Eye (tissue), 1 donor: ENCODE data around the gene CCDC138.

Experiments
- DNase-seq: peaks from one replicate; pipeline ENCODE4 v3.0.0-alpha.2; 2015

CCDC138 gene

GRCh38 chr2:108829578-108830310, 43.2 kb downstream of the CCDC138 start:
- DNase-seq: peak; percentile 8

DNA sequence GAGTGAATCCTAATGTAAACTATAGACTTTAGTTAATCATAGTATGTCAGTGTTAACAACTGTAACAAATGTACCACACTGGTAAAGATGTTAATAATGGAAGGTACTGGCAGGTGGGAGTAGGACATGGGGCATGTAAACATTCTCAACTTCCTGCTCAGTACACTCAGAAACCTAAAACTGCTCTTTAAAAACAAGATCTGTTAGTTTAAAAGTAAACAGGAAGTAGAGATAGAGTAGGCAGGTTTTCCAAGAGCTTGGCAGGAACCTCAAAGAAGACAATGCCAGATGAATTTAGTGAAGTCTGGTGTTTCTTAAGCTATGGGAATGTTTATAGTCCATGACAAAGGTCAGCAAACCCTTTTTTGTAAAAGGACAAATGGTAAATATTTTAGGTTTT, 46.6 kb downstream of the CCDC138 start:
- no peak for DNase-seq

GRCh38 chr2:108834620-108835019, 48.0 kb downstream of the CCDC138 start:
- DNase-seq: no peak

- DNase-seq: no peak
Observed at GRCh38 chr2:108835040-108835439, 48.5 kb downstream of the CCDC138 start.

DNA sequence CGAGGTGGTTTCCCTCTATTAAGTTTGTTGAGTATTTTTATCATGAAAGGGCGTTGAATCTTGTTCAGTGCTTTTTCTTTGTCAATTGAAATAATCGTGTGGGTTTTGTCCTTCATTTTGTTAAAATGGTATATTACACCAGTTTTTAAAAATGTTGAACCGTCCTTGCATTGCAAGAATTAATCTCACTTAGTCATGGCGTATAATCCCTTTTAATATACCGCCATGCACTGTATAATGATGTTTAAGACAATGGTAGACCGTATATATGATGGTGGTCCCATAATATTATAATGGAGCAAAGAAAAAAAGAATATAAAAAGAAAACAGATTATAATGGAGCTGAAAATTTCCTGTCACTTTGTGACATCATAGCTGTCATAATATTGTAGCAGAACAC, 50.6 kb downstream of the CCDC138 start:
- DNase-seq: no peak

DNA sequence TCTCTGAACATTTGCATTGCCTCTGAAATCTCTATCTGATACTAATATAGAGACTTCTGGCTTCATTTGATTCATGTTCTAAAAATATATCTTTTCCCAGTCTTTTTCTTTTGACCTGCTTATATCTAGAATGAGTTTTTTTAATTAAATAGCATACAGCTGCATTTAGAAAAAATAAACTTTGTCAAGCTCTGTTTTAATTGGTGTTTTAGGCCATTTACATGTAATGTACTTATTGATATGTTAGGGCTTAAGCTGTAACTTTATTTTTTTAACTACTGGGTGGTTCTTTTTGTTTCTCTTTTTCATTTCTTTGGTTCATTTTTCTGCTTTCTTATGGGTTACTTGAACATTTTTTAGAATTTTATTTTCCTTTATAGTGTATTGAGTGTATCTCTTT, 54.9 kb downstream of the CCDC138 start:
- no peak for DNase-seq

DNA sequence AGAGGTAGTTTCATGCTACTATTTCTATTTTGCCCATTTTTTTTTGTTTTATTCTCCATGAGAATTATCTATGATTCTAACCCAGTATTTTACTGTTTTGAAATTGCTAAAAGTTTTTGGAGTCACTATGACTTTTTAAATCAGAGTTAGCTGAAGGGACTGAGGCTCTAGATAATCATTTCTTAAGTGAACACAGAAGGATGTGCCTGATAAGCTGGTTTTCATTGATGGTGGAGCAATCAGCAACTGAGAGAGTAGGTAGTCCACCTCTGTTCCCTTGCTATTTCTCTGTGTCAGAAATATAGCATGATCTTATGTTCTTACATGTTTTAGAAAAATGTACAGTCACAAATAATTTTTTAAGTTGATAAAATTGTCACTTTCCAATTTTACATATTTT, 59.4 kb downstream of the CCDC138 start:
- no peak for DNase-seq

DNA sequence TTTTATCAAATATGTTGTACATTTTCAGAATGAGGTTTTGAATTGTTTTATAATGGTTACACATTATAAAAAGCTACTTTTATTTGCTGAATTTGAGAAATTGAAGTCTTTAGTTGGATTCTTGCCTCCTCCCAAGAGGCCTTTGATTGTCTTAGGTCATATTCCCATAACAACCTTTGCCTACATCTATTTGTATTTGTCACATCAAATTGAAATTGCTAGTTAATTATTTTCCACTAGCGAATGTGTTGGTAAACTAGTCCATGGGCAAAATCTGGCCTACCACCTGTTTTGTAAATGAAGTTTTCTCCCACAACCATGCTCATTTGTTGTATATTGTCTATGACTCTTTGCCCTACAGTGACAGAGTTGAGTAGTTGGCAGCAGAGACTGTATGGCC, 60.4 kb downstream of the CCDC138 start:
- no peak for DNase-seq

DNA sequence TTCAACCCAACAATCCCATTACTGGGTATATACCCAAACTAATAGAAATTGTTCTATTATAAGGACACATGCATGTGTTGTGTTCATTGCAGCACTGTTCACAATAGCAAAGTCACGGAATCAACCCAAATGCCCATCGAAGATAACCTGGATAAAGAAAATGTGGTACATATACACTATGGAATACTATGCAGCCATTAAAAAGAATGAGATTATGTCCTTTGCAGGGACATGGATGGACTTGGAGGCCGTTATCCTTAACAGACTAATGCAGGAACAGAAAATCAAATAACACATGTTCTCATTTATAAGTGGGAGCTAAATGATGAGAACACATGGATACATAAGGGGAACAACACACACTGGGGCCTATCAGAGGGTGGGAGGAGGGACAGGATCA, 65.8 kb downstream of the CCDC138 start:
- no peak for DNase-seq

GRCh38 chr2:108853421-108853820, 66.8 kb downstream of the CCDC138 start:
- DNase-seq: no peak

DNA sequence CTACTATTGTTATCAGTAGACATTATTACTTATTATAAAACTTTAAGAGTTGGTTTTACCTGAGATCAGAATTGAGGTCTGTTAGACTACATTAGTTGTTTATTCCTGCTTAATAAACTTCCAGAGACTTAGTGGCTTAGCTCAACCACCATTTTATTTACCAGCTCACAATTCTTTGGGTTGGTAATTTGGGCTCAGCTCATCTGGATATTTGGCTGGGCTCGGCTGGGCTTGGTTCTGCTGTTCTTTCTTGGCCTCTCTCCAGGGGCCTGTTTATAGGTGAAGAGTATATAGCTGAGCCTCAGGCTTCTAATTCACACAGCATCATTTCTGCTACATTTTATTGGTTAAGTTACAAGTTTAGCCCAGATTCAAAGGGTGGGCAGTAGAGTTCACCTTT, 67.9 kb downstream of the CCDC138 start:
- no peak for DNase-seq

GRCh38 chr2:108855194-108855593, 68.6 kb downstream of the CCDC138 start:
- peak; percentile 17 for DNase-seq

DNA sequence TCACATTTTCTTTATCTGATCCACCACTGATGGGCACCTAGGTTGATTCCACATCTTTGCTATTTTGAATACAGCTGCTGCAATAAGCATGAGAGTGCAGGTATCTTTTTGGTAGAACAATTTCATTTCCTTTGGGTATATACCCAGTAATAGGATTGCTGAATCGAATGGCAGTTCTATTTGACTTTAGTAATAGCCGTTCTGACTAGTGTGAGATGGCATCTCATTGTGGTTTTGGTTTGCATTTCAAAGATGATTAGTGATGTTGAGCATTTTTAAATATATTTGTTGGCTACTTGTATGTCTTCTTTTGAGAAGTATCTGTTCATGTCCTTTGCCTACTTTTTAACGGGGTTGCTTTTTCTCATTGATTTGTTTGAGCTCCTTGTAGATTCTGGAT, 72.3 kb downstream of the CCDC138 start:
- DNase-seq: no peak

- no peak for DNase-seq
Observed at GRCh38 chr2:108866041-108866440, 79.5 kb downstream of the CCDC138 start.

DNA sequence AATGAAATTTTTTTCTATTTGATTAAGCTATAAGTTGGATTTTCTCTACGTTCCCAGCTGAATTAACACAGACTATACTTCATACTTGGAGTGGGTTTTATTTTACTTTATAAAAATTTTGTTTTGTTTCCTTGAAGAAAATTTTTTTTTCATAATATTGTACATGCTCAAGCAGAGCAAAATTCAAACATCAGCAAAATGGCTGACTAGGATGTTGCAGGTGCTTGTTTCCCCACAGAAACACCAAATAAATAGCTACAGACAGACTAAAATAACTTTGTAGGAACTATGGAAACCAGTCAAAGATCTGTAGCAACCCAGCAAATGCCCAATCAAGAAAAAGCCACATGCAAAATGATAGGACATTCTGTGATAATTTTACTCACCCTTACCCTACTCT, 82.3 kb downstream of the CCDC138 start:
- no peak for DNase-seq

- no peak for DNase-seq
Observed at GRCh38 chr2:108869542-108869941, 83.0 kb downstream of the CCDC138 start.

GRCh38 chr2:108870069-108870644, 83.6 kb downstream of the CCDC138 start:
- DNase-seq: peak; percentile 16

GRCh38 chr2:108877506-108877905, 90.9 kb downstream of the CCDC138 start:
- DNase-seq: peak; percentile 9

GRCh38 chr2:108878276-108878675, 91.7 kb downstream of the CCDC138 start:
- DNase-seq: no peak

DNA sequence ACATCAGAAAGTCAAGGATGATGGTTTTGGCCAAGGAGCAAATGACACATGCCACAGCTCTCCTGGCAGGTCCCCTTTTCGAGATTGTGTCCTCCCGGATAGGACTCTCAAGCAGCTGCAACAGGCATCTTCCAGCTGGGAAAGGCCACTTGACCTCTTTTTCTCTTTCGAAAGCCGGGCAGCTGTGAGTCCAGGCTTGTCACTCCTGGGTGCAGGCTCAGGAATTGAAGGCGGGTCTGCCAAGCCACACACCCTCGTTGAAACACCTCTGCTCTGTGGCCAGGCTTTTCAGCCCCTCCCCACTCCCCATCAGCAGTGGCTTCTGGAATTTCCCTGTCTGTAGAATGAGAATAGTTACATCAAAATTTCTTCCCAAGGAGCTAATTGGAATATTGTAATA, 98.0 kb downstream of the CCDC138 start:
- DNase-seq: peak; percentile 28

GRCh38 chr2:108889907-108890306, 103.3 kb downstream of the CCDC138 start:
- peak; percentile 25 for DNase-seq

- DNase-seq: no peak
Observed at GRCh38 chr2:108893277-108893676, 106.7 kb downstream of the CCDC138 start.

DNA sequence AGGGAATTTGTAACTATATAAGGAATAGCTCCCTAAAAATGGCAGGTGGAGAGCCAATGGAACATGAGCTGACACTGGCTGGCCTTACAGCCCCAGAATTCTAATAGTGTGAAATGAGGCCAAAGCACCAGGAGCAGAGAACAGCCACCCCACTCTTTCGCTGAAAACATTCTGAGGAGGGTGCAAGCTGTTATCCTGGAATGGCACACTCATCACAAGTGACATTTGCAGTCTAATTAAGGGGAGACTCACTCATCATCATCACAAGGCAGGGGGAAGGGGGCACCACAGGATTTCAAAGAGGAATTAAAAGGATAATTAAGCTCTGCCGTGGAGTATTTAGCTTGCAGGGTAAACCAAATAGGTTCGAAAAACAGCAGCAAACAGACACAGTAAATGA, 108.2 kb downstream of the CCDC138 start:
- no peak for DNase-seq

DNA sequence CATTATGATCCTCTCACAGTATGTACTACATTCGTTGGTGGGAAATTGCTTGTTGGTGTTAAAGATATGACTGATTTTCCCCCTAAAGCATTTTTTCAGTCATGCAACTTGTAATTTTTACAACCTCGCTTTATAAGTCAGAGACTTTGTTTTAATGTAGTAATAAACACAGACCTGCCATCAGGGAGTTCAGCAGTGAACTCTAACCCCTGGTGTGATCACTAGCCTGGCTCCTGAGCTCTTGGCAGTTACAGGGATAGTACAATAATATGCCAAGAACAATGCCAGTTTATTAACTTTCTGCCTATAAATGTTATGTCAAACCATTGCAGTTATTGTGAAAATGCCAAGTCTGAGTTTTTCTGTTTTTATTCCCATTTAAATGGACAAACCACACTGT, 108.6 kb downstream of the CCDC138 start:
- DNase-seq: no peak

- no peak for DNase-seq
Observed at GRCh38 chr2:108896741-108897140, 110.2 kb downstream of the CCDC138 start.
